Measurements from ENCODE around the gene TMEM187.

TMEM187 gene

DNA sequence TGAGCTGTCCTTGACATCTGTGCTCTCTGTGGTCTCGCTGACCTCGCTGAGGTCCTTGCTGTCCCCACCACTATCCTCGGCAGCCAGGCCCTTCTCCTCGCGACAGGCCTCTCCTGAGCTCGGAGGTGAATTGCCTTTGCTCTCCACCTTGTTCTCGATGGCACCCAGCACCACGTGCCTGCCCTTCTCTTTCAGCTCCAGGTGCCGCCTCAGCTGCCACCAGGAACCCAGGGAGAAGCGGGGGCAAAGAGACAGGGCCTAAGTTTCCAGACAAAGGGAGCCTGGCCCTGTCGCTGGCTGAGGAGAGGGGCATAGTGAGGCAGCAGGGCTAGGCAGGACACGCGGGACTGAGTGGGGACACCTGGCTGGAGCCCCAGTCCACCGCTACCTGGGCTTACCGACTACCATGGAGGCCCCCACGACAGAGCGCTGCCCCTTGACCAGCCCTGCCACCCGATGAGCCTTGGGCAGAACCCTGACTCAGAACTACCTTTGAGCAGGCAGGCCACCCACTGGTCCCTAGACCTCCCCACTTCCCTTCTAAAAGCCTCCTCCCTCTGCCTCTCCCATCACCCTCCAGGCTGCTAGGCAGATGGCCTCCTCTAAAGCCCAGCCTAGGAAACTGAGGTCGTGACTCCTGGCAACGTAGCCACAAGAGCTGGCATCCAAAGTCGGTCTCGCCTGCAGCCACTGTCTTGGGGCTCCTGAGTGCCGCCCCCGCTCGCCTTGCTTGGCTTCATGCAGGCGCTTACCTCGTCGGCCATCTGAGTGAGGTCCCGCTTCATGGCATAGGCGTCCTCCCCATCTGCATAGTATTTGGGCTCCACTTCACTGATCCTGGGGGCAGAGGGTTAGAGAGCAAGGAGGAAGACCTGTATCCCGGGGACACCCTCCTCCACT is 42.3 kb upstream of the TMEM187 start:
- ChIA-PET POLR2A (no interaction called here), CTCF (interaction anchor here (14.1 kb wide), 1 partner anchor 19 kb away, joined by 187 read pairs; the partner anchor contains the start of gene RENBP)
- DNase-seq (ENCODE audit: extremely low spot score): no peak
- TF ChIP-seq, protein P1, sequence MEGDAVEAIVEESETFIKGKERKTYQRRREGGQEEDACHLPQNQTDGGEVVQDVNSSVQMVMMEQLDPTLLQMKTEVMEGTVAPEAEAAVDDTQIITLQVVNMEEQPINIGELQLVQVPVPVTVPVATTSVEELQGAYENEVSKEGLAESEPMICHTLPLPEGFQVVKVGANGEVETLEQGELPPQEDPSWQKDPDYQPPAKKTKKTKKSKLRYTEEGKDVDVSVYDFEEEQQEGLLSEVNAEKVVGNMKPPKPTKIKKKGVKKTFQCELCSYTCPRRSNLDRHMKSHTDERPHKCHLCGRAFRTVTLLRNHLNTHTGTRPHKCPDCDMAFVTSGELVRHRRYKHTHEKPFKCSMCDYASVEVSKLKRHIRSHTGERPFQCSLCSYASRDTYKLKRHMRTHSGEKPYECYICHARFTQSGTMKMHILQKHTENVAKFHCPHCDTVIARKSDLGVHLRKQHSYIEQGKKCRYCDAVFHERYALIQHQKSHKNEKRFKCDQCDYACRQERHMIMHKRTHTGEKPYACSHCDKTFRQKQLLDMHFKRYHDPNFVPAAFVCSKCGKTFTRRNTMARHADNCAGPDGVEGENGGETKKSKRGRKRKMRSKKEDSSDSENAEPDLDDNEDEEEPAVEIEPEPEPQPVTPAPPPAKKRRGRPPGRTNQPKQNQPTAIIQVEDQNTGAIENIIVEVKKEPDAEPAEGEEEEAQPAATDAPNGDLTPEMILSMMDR (IDR thresholded peaks at IDR 0.05; ENCODE audit: control extremely low read depth, extremely low read depth, low read depth, missing control alignments): no peak

DNA sequence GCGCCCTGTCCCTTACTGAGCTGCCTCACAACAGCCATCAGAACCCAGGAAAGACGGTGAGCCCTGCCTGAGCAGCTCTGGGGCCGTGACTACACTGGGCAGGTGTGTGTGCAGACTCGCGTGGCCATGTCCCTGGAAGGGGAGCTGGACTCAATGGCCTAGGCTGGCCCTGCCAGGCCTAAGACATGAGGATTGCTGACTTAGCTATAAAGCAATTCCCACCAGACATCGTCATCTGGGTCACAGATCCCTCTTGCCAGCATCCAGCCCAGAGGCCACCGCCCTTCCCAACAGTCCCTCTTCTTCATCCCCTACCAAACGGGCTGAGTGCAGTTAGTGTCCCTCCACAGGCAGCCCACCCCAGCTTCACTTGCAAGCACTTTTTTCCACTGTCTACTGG is 41.4 kb upstream of the TMEM187 start:
- DNase-seq (ENCODE audit: extremely low spot score): no peak
- CTCF ChIA-PET: interaction anchor here (14.1 kb wide), 1 partner anchor 18 kb away, joined by 187 read pairs; the partner anchor contains the start of gene RENBP
- POLR2A ChIA-PET: no interaction called here
- TF ChIP-seq, protein P1 (IDR thresholded peaks at IDR 0.05; ENCODE audit: control extremely low read depth, extremely low read depth, low read depth, missing control alignments): no peak

DNA sequence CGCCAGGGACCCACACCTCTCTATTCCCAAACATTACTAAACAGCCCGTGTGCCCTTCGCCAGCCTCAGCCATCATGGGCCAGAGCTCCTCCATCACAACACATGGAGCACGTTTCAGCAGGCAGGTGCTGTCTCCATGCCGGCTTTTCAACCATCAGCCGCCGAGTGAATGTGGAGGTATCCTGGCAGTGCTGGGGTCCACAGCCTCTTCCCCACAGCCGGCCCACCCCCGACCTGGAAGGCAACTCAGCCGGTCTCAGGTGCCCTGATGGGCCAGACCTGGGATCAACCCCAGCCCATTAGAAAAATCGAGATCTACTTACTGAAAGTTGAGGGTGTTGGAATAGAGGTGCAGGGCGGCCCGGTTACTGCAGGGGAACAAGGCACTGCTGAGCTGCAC is 40.8 kb upstream of the TMEM187 start:
- TF ChIP-seq, protein P1 (IDR thresholded peaks at IDR 0.05; ENCODE audit: control extremely low read depth, extremely low read depth, low read depth, missing control alignments): no peak
- ChIA-PET CTCF (interaction anchor here (2.2 to 14.1 kb wide), 2 partner anchors 9 to 17 kb away, joined by 7 to 187 read pairs; partner anchors contain the start of gene RENBP), POLR2A (no interaction called here)
- DNase-seq (ENCODE audit: extremely low spot score): no peak

DNA sequence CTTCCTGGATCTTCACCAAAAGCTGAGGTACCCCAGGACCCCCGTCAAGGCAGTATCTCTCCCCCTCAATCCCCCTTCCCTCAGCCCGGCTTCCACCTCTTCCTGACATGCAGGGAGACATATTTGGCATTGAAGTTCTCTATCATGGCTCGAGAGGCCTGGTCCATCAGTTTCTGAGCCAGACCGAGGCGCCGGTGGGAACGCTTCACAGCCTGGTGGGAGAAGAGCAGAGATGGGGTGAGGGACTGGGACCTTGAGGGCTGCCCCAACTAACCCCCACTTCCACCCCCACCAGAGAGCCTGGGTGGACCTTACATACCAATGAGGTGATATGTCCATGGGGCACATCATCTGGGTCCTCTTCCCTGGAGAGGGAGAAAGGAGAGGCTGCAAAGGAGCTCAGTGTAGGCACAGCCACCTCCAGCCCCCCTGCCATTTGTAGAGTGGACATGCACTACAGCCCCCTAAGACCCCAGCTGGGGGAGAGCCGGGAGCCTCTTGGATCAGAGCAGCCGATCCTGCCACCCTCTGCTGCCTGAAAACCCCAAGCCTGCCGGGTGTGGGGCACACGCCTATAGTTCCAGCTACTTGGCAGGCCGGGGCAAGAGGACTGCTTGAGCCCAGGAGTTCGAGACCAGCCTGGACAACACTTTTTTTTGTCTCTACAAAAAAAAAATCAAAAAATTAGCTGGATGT is 40.2 kb upstream of the TMEM187 start:
- TF ChIP-seq, protein P1 (IDR thresholded peaks at IDR 0.05; ENCODE audit: control extremely low read depth, extremely low read depth, low read depth, missing control alignments): no peak
- ChIA-PET POLR2A (no interaction called here), CTCF (interaction anchor here (2.2 to 14.1 kb wide), 2 partner anchors 9 to 16 kb away, joined by 7 to 187 read pairs; partner anchors contain the start of gene RENBP)
- no peak for DNase-seq (ENCODE audit: extremely low spot score)

DNA sequence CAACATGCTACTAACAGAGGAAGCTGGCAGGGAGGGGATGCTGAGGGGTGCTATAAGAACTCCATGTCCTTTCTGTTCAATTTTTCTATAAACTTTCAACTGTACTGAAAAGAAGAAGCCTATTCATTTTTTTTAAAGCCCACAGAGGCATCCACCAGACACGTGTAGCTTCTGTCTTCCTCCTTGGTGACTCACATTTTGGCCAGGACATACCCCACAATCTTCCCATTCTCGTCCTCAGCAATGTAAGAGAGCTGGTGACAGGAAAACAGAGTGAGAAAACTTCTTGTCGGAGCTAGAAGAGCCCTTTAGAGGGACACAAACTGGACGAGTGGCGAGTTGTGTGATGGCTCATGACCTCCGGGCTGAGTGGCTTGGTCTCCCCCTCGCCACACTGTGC is 38.8 kb upstream of the TMEM187 start:
- DNase-seq (ENCODE audit: extremely low spot score): no peak
- ChIA-PET CTCF (interaction anchor here (2.2 to 2.7 kb wide), 3 partner anchors 9 to 13 kb away, joined by 7 to 17 read pairs (median 9); no protein-coding TSS in a partner anchor), POLR2A (no interaction called here)
- TF ChIP-seq, protein P1 (IDR thresholded peaks at IDR 0.05; ENCODE audit: control extremely low read depth, extremely low read depth, low read depth, missing control alignments): no peak

- DNase-seq (ENCODE audit: extremely low spot score): no peak
- POLR2A ChIA-PET: no interaction called here
- CTCF ChIA-PET: interaction anchor here (2.2 to 2.7 kb wide), 3 partner anchors 9 to 13 kb away, joined by 7 to 17 read pairs (median 9); no protein-coding TSS in a partner anchor
- TF ChIP-seq, protein P1 (IDR thresholded peaks at IDR 0.05; ENCODE audit: control extremely low read depth, extremely low read depth, low read depth, missing control alignments): no peak
These were observed 38.3 kb upstream of the TMEM187 start for GRCh38 chrX:153934148-153934761.
